WI38 (cell line): Measurements from ENCODE around the gene CCNT2.

ENCODE experiments used
- H3K4me3 ChIP-seq: 2 replicates; pipeline ENCODE4 v1.5.1; 2011; ENCODE audit warnings: low read depth, mild to moderate bottlenecking, control low read depth, low read length
- CTCF ChIP-seq: IDR thresholded peaks from 2 replicates; pipeline ENCODE4 v1.5.1; 2012; ENCODE audit warnings: low read depth, mild to moderate bottlenecking, control low read depth, low read length

Gene CCNT2

DNA sequence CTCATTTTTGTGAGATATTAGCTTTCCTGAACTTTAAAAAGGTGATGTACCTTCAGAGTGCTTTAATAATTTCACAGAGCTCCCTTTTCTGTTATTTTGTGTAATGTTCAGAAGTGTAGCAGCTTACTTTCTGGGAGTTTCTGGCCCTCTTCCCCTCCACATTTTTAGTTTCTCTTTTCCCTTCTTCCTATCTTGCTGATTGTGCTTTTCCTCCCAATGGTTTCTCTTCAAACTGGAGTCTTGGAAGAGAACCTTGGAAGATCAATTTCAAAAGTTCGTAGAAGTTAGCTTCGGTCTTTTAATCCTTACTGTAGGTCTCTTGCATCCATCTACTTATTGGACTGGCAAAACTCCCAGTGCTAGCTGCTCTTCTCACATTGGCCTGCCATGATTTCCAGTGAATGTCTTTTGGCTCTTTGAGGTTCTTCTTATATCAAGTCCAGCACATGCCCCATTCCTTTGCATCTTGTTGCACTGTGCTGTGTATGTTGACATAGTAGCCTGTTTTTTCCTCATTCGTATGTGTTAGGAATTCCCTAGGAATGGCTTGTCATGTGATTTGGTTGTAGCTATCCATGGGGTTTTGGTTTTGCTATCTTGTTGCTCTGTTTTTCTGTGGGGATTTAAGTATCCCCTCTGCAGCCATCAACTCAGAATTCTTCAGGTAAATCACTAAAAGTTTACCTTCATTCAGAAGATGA lies 7.8 kb downstream of the CCNT2 start:
- TF ChIP-seq CTCF: no peak
- H3K4me3 ChIP-seq: no peak overlapping the region

- TF ChIP-seq CTCF: no peak
- H3K4me3 ChIP-seq: no peak overlapping the region
These were observed 8.6 kb downstream of the CCNT2 start for GRCh38 chr2:134927195-134927594.

GRCh38 chr2:134932864-134933526 lies 14.4 kb downstream of the CCNT2 start:
- H3K4me3 ChIP-seq: no peak overlapping the region

GRCh38 chr2:134933732-134934131 lies 15.1 kb downstream of the CCNT2 start:
- TF ChIP-seq CTCF: no peak
- H3K4me3 ChIP-seq: no peak overlapping the region

More at GRCh38 chr2:134932864-134933526, 14.4 kb downstream of the CCNT2 start:
- TF ChIP-seq CTCF: no peak

DNA sequence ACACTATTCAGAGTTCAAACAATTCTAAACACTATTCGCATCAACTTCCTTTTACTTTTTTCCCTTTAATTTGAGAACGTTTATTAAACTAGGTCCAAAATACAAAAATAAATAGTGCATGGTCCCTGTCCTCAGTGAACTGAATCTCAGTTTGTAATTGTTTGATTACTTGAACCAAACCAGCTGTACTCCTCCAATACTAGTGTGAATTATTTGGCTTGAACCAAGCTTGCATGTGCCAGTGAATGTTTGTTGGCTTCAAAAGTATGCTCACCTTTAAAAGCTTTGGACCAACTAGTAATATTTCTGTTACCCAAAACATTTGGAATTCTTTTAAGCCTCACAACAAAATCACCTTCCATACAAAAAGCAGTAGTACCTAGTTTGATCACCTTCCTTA lies 15.5 kb downstream of the CCNT2 start:
- TF ChIP-seq CTCF: no peak

DNA sequence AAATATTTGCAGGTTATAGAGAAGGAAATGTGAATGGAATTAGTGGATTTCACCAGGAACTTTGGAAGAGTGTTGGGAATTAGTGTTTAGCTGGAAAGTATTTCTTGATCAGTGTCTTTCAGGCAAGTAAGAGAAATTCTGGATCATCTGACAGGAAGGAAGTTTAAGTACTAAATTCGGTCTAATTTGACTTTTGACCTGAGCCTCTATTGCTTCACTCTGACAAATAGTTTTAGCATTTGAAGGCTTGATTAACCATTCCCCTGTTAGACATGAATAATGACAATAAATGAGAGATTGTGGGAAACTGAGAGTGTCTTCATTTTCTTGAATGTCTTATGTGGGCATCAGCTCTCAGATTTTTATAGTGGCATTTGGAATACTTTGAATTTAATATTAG lies 16.0 kb downstream of the CCNT2 start:
- no peak for TF ChIP-seq CTCF

More for the DNA sequence above, 15.5 kb downstream of the CCNT2 start:
- H3K4me3 ChIP-seq: no peak overlapping the region

GRCh38 chr2:134936691-134937090 lies 18.1 kb downstream of the CCNT2 start:
- no peak for TF ChIP-seq CTCF
- H3K4me3 ChIP-seq: no peak overlapping the region

More for the DNA sequence above, 16.0 kb downstream of the CCNT2 start:
- no peak overlapping the region for H3K4me3 ChIP-seq
